Large intestine (tissue), 3 donors: ENCODE measurements around the gene DNAAF5. TPM values are rescaled to one million over a fixed set of nuclear protein-coding genes. Genes with fewer than 3 reads are reported as not detected.

Experiments used
- DNase-seq, 2 donors: peaks; one replicate each; pipeline versions ENCODE4 v3.0.0 to v3.0.0-alpha.2; 2013
- H3K27ac ChIP-seq: one replicate; pipeline ENCODE4 v1.5.1; 2013; ENCODE audit warnings: low read length
- H3K27me3 ChIP-seq: 2 replicates; pipeline ENCODE4 v1.6.1; 2013; ENCODE audit warnings: low read length; ENCODE audit not compliant: control insufficient read depth, insufficient read depth
- H3K36me3 ChIP-seq: 2 replicates; pipeline ENCODE4 v1.6.1; 2013; ENCODE audit warnings: low read length; ENCODE audit not compliant: control insufficient read depth, insufficient read depth
- H3K4me1 ChIP-seq: one replicate; pipeline ENCODE4 v1.6.1; 2013; ENCODE audit warnings: low read length; ENCODE audit not compliant: control insufficient read depth, insufficient read depth
- H3K4me3 ChIP-seq: one replicate; pipeline ENCODE4 v1.5.1; 2013; ENCODE audit warnings: low read length
- H3K9me3 ChIP-seq: one replicate; pipeline ENCODE4 v1.6.1; 2013; ENCODE audit warnings: mild to moderate bottlenecking, low read depth, low read length, moderate library complexity; ENCODE audit not compliant: control insufficient read depth
- WGBS: methylation state at CpG from one replicate; pipeline ENCODE4 v1.1.5; 2013; ENCODE audit warnings: low lambda C conversion rate; ENCODE audit not compliant: insufficient coverage; 5-methylcytosine and 5-hydroxymethylcytosine counted together
- polyA plus RNA-seq: library from polyadenylated mRNA; unstranded; fragments of 120-200 nt; gene quantifications from one replicate; pipeline ENCODE4 v1.2.1, GENCODE V29; 2013

Gene DNAAF5
- polyA plus RNA-seq, 1 donor, result 26.8 TPM

GRCh38 chr7:690478-691360, 35.8 kb upstream of the DNAAF5 start:
- no peak for DNase-seq
- Histone ChIP-seq H3K27ac (no peak overlapping the region), H3K4me3 (no peak overlapping the region)

GRCh38 chr7:691361-692045, 35.0 kb upstream of the DNAAF5 start:
- H3K4me1 ChIP-seq, result no peaks in the 10 kb centered on the region
- no peak overlapping the region for H3K4me3 ChIP-seq
- WGBS, result no CpG with 5 or more reads among the region's 25 CpGs
- no peaks in the 10 kb centered on the region for H3K27me3 ChIP-seq
- H3K27ac ChIP-seq, result no peak overlapping the region
- peaks cover 33% of the 10 kb centered on the region for H3K9me3 ChIP-seq
- H3K36me3 ChIP-seq, result peaks cover 5% of the 10 kb centered on the region
- DNase-seq, result no peak

More at GRCh38 chr7:690478-691360, 35.8 kb upstream of the DNAAF5 start:
- H3K27me3 ChIP-seq, result no peaks in the 10 kb centered on the region
- H3K36me3 ChIP-seq, result peaks cover 5% of the 10 kb centered on the region
- no CpG with 5 or more reads among the region's 27 CpGs for WGBS
- peaks cover 41% of the 10 kb centered on the region for H3K9me3 ChIP-seq
- no peaks in the 10 kb centered on the region for H3K4me1 ChIP-seq

GRCh38 chr7:693280-693679, 33.2 kb upstream of the DNAAF5 start:
- DNase-seq, result no peak
- no peaks in the 10 kb centered on the region for H3K4me1 ChIP-seq
- WGBS, result no CpG with 5 or more reads among the region's 22 CpGs
- peaks cover 26% of the 10 kb centered on the region for H3K9me3 ChIP-seq
- peaks cover 5% of the 10 kb centered on the region for H3K36me3 ChIP-seq
- H3K27me3 ChIP-seq, result no peaks in the 10 kb centered on the region
- no peak overlapping the region for H3K27ac ChIP-seq
- H3K4me3 ChIP-seq, result no peak overlapping the region

GRCh38 chr7:696426-696811, 30.1 kb upstream of the DNAAF5 start:
- H3K36me3 ChIP-seq, result peaks cover 20% of the 10 kb centered on the region

GRCh38 chr7:696812-697551, 29.5 kb upstream of the DNAAF5 start:
- Histone ChIP-seq H3K27ac (peak overlapping the region; percentile 33), H3K9me3 (peaks cover 10% of the 10 kb centered on the region), H3K4me3 (no peak overlapping the region), H3K4me1 (peaks cover 3% of the 10 kb centered on the region), H3K36me3 (peaks cover 20% of the 10 kb centered on the region), H3K27me3 (no peaks in the 10 kb centered on the region)
- no CpG with 5 or more reads among the region's 29 CpGs for WGBS
- no peak for DNase-seq

More at GRCh38 chr7:696426-696811, 30.1 kb upstream of the DNAAF5 start:
- Histone ChIP-seq H3K4me3 (no peak overlapping the region), H3K9me3 (peaks cover 13% of the 10 kb centered on the region), H3K27me3 (no peaks in the 10 kb centered on the region), H3K27ac (no peak overlapping the region), H3K4me1 (peaks cover 3% of the 10 kb centered on the region)
- no peak for DNase-seq
- WGBS, result no CpG with 5 or more reads among the region's 9 CpGs

GRCh38 chr7:698515-699475, 27.7 kb upstream of the DNAAF5 start:
- Histone ChIP-seq H3K36me3 (peaks cover 15% of the 10 kb centered on the region), H3K27ac (no peak overlapping the region)
- DNase-seq, result no peak

GRCh38 chr7:699476-700170, 26.9 kb upstream of the DNAAF5 start:
- Histone ChIP-seq H3K27ac (no peak overlapping the region), H3K4me3 (no peak overlapping the region)

More at GRCh38 chr7:698515-699475, 27.7 kb upstream of the DNAAF5 start:
- H3K9me3 ChIP-seq, result peaks cover 15% of the 10 kb centered on the region
- H3K27me3 ChIP-seq, result no peaks in the 10 kb centered on the region
- whole genome bisulfite sequencing, result 80% methylated on average over 1 of the region's 23 CpGs
- H3K4me3 ChIP-seq, result no peak overlapping the region
- peaks cover 3% of the 10 kb centered on the region for H3K4me1 ChIP-seq

GRCh38 chr7:701086-701671, 25.3 kb upstream of the DNAAF5 start:
- WGBS, result 100% methylated on average over 4 of the region's 4 CpGs
- H3K4me3 ChIP-seq, result no peak overlapping the region
- no peak for DNase-seq

More at GRCh38 chr7:699476-700170, 26.9 kb upstream of the DNAAF5 start:
- Histone ChIP-seq H3K27me3 (no peaks in the 10 kb centered on the region), H3K4me1 (peaks cover 3% of the 10 kb centered on the region), H3K9me3 (peaks cover 10% of the 10 kb centered on the region), H3K36me3 (peaks cover 17% of the 10 kb centered on the region)
- 100% methylated on average over 3 of the region's 17 CpGs for WGBS
- DNase-seq, result no peak

GRCh38 chr7:703049-703448, 23.4 kb upstream of the DNAAF5 start:
- WGBS, result no CpG with 5 or more reads among the region's 3 CpGs
- Histone ChIP-seq H3K36me3 (peaks cover 17% of the 10 kb centered on the region), H3K4me3 (no peak overlapping the region), H3K9me3 (peaks cover 10% of the 10 kb centered on the region), H3K4me1 (peaks cover 3% of the 10 kb centered on the region), H3K27me3 (no peaks in the 10 kb centered on the region), H3K27ac (no peak overlapping the region)
- DNase-seq, result no peak

More at GRCh38 chr7:701086-701671, 25.3 kb upstream of the DNAAF5 start:
- Histone ChIP-seq H3K27ac (no peak overlapping the region), H3K9me3 (peaks cover 10% of the 10 kb centered on the region), H3K36me3 (peaks cover 17% of the 10 kb centered on the region), H3K27me3 (no peaks in the 10 kb centered on the region), H3K4me1 (peaks cover 3% of the 10 kb centered on the region)
